ENCODE measurements around the gene JAG2. TPM values are rescaled to one million over a fixed set of nuclear protein-coding genes. Genes with fewer than 3 reads are reported as not detected.

The JAG2 gene
- total RNA-seq, 1 experiment from 2014 or later: 43.7 TPM

- no peaks in the 10 kb centered on the region for H3K36me3 ChIP-seq (ENCODE audit: control insufficient read depth, insufficient read depth, low read length)
- H3K4me1 ChIP-seq (ENCODE audit: control insufficient read depth, insufficient read depth, low read length): no peaks in the 10 kb centered on the region
- ATAC-seq (no peak), DNase-seq (ENCODE audit: low read depth, low spot score) (no peak)
- TF ChIP-seq REST (IDR thresholded peaks at IDR 0.05; ENCODE audit: insufficient read depth in 1 of 2, low read depth in 2 of 2, low read length in 1 of 2) (no peak), POLR2AphosphoS5 (IDR thresholded peaks at IDR 0.05; ENCODE audit: low read depth, low read length) (no peak), SIN3A (IDR thresholded peaks at IDR 0.05; ENCODE audit: borderline replicate concordance, insufficient read depth, low read depth, low read length) (no peak), CTCF (IDR thresholded peaks at IDR 0.05) (no peak), TCF7L2 (IDR thresholded peaks at IDR 0.05; ENCODE audit: low read depth, low read length) (no peak)
- in situ Hi-C loops (cut with HindIII; ENCODE audit: low pct_unique_long_range_greater_than_20kb, low sequenced_read_pairs): no loop called here
- BruUV-seq (replicated peaks): no TSS peak
- H3K27ac ChIP-seq (ENCODE audit: low read length): no peak overlapping the region
- H3K9me3 ChIP-seq (ENCODE audit: control insufficient read depth, insufficient read depth, low read depth, low read length): no peaks in the 10 kb centered on the region
- intact Hi-C loops (cut with micrococcal nuclease; ENCODE audit: unreplicated experiment): no loop called here
- H3K4me3 ChIP-seq (ENCODE audit: low read depth in 2 of 2, low read length in 2 of 2): no peak overlapping the region
- no peaks in the 10 kb centered on the region for H3K27me3 ChIP-seq (ENCODE audit: control insufficient read depth, insufficient read depth, low read length)
- POLR2A ChIA-PET: no interaction called here
- CTCF ChIA-PET: no interaction called here
Observed at GRCh38 chr14:105153331-105153731, 15.2 kb downstream of the JAG2 start.

GRCh38 chr14:105152794-105153241 lies 15.8 kb downstream of the JAG2 start:
- Histone ChIP-seq H3K4me3 (ENCODE audit: low read depth in 2 of 2, low read length in 2 of 2) (no peak overlapping the region), H3K27me3 (ENCODE audit: control insufficient read depth, insufficient read depth, low read length) (no peaks in the 10 kb centered on the region), H3K9me3 (ENCODE audit: control insufficient read depth, insufficient read depth, low read depth, low read length) (no peaks in the 10 kb centered on the region), H3K27ac (ENCODE audit: low read length) (no peak overlapping the region), H3K36me3 (ENCODE audit: control insufficient read depth, insufficient read depth, low read length) (no peaks in the 10 kb centered on the region), H3K4me1 (ENCODE audit: control insufficient read depth, insufficient read depth, low read length) (no peaks in the 10 kb centered on the region)
- intact Hi-C loops (cut with micrococcal nuclease; ENCODE audit: unreplicated experiment): no loop called here
- no peak for ATAC-seq
- no peak for DNase-seq (ENCODE audit: low read depth, low spot score)
- ChIA-PET POLR2A (no interaction called here), CTCF (no interaction called here)
- no peak for TF ChIP-seq TCF7L2 (IDR thresholded peaks at IDR 0.05; ENCODE audit: low read depth, low read length)
- TF ChIP-seq REST (IDR thresholded peaks at IDR 0.05; ENCODE audit: insufficient read depth in 1 of 2, low read depth in 2 of 2, low read length in 1 of 2): no peak
- no peak for TF ChIP-seq SIN3A (IDR thresholded peaks at IDR 0.05; ENCODE audit: borderline replicate concordance, insufficient read depth, low read depth, low read length)
- TF ChIP-seq POLR2AphosphoS5 (IDR thresholded peaks at IDR 0.05; ENCODE audit: low read depth, low read length): no peak
- no peak for TF ChIP-seq CTCF (IDR thresholded peaks at IDR 0.05)
- no TSS peak for BruUV-seq (replicated peaks)
- in situ Hi-C loops (cut with HindIII; ENCODE audit: low pct_unique_long_range_greater_than_20kb, low sequenced_read_pairs): no loop called here

All from Panc1 (cell line).